ENCODE measurements around the gene LRP2.

LRP2 gene

GRCh38 chr2:169237286-169237685 lies 125.0 kb downstream of the LRP2 start:
- no peak for DNase-seq

GRCh38 chr2:169232551-169233154 lies 129.7 kb downstream of the LRP2 start:
- DNase-seq, result no peak

- no peak for DNase-seq
These were observed 132.1 kb downstream of the LRP2 start for GRCh38 chr2:169230204-169230603.

- DNase-seq, result no peak
These were observed 132.7 kb downstream of the LRP2 start for GRCh38 chr2:169229590-169229989.

- DNase-seq, result no peak
These were observed 136.4 kb downstream of the LRP2 start for GRCh38 chr2:169225906-169226305.

- DNase-seq, result no peak
These were observed 137.0 kb downstream of the LRP2 start for GRCh38 chr2:169225233-169225750.

GRCh38 chr2:169222665-169223064 lies 139.7 kb downstream of the LRP2 start:
- peak; percentile 1 for DNase-seq

GRCh38 chr2:169221745-169222369 lies 140.5 kb downstream of the LRP2 start:
- peak; percentile 9 for DNase-seq

GRCh38 chr2:169210917-169211316 lies 151.4 kb downstream of the LRP2 start:
- no peak for DNase-seq

- DNase-seq, result no peak
These were observed 154.3 kb downstream of the LRP2 start for GRCh38 chr2:169208026-169208425.

- DNase-seq, result no peak
These were observed 157.2 kb downstream of the LRP2 start for GRCh38 chr2:169205176-169205575.

GRCh38 chr2:169203952-169204351 lies 158.4 kb downstream of the LRP2 start:
- no peak for DNase-seq

GRCh38 chr2:169200756-169201155 lies 161.6 kb downstream of the LRP2 start:
- DNase-seq, result no peak

GRCh38 chr2:169193618-169194017 lies 168.7 kb downstream of the LRP2 start:
- no peak for DNase-seq

- no peak for DNase-seq
These were observed 172.0 kb downstream of the LRP2 start for GRCh38 chr2:169190197-169190775.

- no peak for DNase-seq
These were observed 173.2 kb downstream of the LRP2 start for GRCh38 chr2:169189132-169189531.

GRCh38 chr2:169185711-169186110 lies 176.6 kb downstream of the LRP2 start:
- no peak for DNase-seq

- peak; percentile 10 for DNase-seq
These were observed 178.3 kb downstream of the LRP2 start for GRCh38 chr2:169184074-169184473.

GRCh38 chr2:169182573-169182972 lies 179.8 kb downstream of the LRP2 start:
- DNase-seq, result no peak

- no peak for DNase-seq
These were observed 183.4 kb downstream of the LRP2 start for GRCh38 chr2:169178804-169179390.

- DNase-seq, result no peak
These were observed 184.0 kb downstream of the LRP2 start for GRCh38 chr2:169178364-169178763.

GRCh38 chr2:169175112-169175511 lies 187.2 kb downstream of the LRP2 start:
- DNase-seq, result no peak

GRCh38 chr2:169173876-169174275 lies 188.5 kb downstream of the LRP2 start:
- no peak for DNase-seq

GRCh38 chr2:169172914-169173313 lies 189.4 kb downstream of the LRP2 start:
- DNase-seq, result no peak
